K562 (cell line): Measurements from ENCODE around the gene RER1. TPM values are rescaled to one million over a fixed set of nuclear protein-coding genes. Genes with fewer than 3 reads are reported as not detected.
A peak's percentile ranks its signal among the peaks of the same experiment; 100 is the strongest.

ENCODE experiments used
- ARID1B ChIP-seq: fragments of 450-650 bp; IDR thresholded peaks from 2 replicates; pipeline ENCODE4 v1.6.1; 2016; ENCODE audit warnings: antibody characterized with exemption, mild to moderate bottlenecking, inconsistent platforms
- ARID3A ChIP-seq: IDR thresholded peaks from 2 replicates; pipeline ENCODE4 v1.6.1; 2012; ENCODE audit warnings: low read depth, low read length, improper control_type of control experiment, borderline replicate concordance
- ATF2 ChIP-seq: sonication (generic); formaldehyde crosslinking; IDR thresholded peaks from 2 replicates; pipeline ENCODE4 v1.8.1; 2022; ENCODE audit warnings: missing genetic modification reagents
- BDP1 ChIP-seq: IDR thresholded peaks from 3 replicates; pipeline ENCODE4 v1.6.1; 2011; ENCODE audit not compliant: insufficient read length, insufficient read depth
- DIDO1 ChIP-seq: fragments of 450-650 bp; IDR thresholded peaks from 2 replicates; pipeline ENCODE4 v1.6.1; 2016; ENCODE audit warnings: low read depth, missing biosample characterization, missing genetic modification characterization
- DLX4 ChIP-seq: fragments of 250-450 bp; sonication (Bioruptor Pico); IDR thresholded peaks from 2 replicates; pipeline ENCODE4 v1.6.1; 2021; ENCODE audit warnings: mild to moderate bottlenecking
- FOXP1 ChIP-seq: sonication (generic); formaldehyde crosslinking; IDR thresholded peaks from 2 replicates; pipeline ENCODE4 v1.8.0; 2022; ENCODE audit warnings: mild to moderate bottlenecking, missing genetic modification reagents
- HES1 ChIP-seq: fragments of 450-650 bp; IDR thresholded peaks from 2 replicates; pipeline ENCODE4 v1.6.1; 2016; ENCODE audit warnings: low read depth, mild to moderate bottlenecking, moderate library complexity
- IRF2 ChIP-seq: sonication (generic); formaldehyde crosslinking; IDR thresholded peaks from 2 replicates; pipeline ENCODE4 v1.8.1; 2022; ENCODE audit warnings: mild to moderate bottlenecking, missing genetic modification reagents
- NFXL1 ChIP-seq: fragments of 450-650 bp; formaldehyde crosslinking; IDR thresholded peaks from 2 replicates; pipeline ENCODE4 v1.4.0; 2021; ENCODE audit warnings: mild to moderate bottlenecking
- NONO ChIP-seq, 2 experiments: fragments of 200-400 bp in 1 of 2; fragments of 450-650 bp in 1 of 2; formaldehyde crosslinking in 1 of 2; IDR thresholded peaks; 2 replicates each; pipeline ENCODE4 v1.6.1; 2017; ENCODE audit warnings: low read depth in 2 of 2, mild to moderate bottlenecking in 2 of 2, moderate library complexity in 2 of 2, low read length in 1 of 2
- PHF21A ChIP-seq: fragments of 450-650 bp; IDR thresholded peaks from 2 replicates; pipeline ENCODE4 v1.6.1; 2017; ENCODE audit warnings: low read depth, borderline replicate concordance
- RBM34 ChIP-seq: fragments of 200-400 bp; formaldehyde crosslinking; IDR thresholded peaks from 2 replicates; pipeline ENCODE4 v1.6.1; 2018; ENCODE audit warnings: low read length, borderline replicate concordance; ENCODE audit not compliant: insufficient read depth
- RFX5 ChIP-seq: IDR thresholded peaks from 2 replicates; pipeline ENCODE4 v1.6.1; 2011; ENCODE audit warnings: low read depth, mild to moderate bottlenecking, improper control_type of control experiment, low read length
- SNRNP70 ChIP-seq: fragments of 200-400 bp; formaldehyde crosslinking; optimal IDR thresholded peaks from 2 replicates; pipeline ENCODE3; 2017; ENCODE audit warnings: low read depth, low read length
- STAG1 ChIP-seq: sonication (generic); formaldehyde crosslinking; IDR thresholded peaks from 2 replicates; pipeline ENCODE4 v1.5.0; 2020; ENCODE audit warnings: missing genetic modification reagents, borderline replicate concordance
- TCFL5 ChIP-seq: fragments of 250-450 bp; sonication (Bioruptor Pico); conservative IDR thresholded peaks from 2 replicates; pipeline ENCODE4 v1.6.1; 2021; ENCODE audit warnings: mild to moderate bottlenecking, moderate library complexity, matching md5 sums
- TFE3 ChIP-seq: fragments of 450-650 bp; formaldehyde crosslinking; IDR thresholded peaks from 2 replicates; pipeline ENCODE4 v1.4.0; 2020; ENCODE audit warnings: mild to moderate bottlenecking, mixed read lengths
- THRB ChIP-seq: fragments of 450-650 bp; formaldehyde crosslinking; conservative IDR thresholded peaks from 2 replicates; pipeline ENCODE4 v1.4.0; 2022; ENCODE audit warnings: mild to moderate bottlenecking, missing genetic modification characterization
- ZBED1 ChIP-seq: IDR thresholded peaks from 2 replicates; pipeline ENCODE4 v1.6.1; 2014
- ZC3H8 ChIP-seq: fragments of 450-650 bp; IDR thresholded peaks from 2 replicates; pipeline ENCODE4 v1.6.1; 2017
- polyA plus RNA-seq, 8 experiments: library from polyadenylated mRNA; depleted of rRNA in 4 of 8; stranded (reverse) in 5 of 8; unstranded in 3 of 8; fragments of >200 nt; fragmentation: Nextera tagmentation in 2 of 8; fragmentation: Illumina TruSeq in 1 of 8; extraction: Ambion mirVana in 2 of 8; extraction: Trizol in 1 of 8; gene quantifications; 2 replicates each; pipeline versions ENCODE4 v1.2.1 to v1.2.3, GENCODE V29; 2011 to 2014; ENCODE audit warnings: inconsistent platforms in 1 of 8, missing spikeins in 1 of 8
- total RNA-seq, 7 experiments: library from RNA; depleted of rRNA in 6 of 7; stranded (reverse); fragments of >200 nt in 6 of 7; fragmentation: Illumina TruSeq in 2 of 7; extraction: Trizol in 2 of 7; gene quantifications; 2 replicates each; pipeline versions ENCODE4 v1.2.1 to v1.2.3, GENCODE V29; 2011 to 2021; ENCODE audit warnings: low replicate concordance in 1 of 7

Gene RER1
- total and polyA plus RNA-seq, 9 of the 15 experiments (the other 6 are each of a cell fraction or from before 2014, with no cell fraction given) = 19.6 to 354 (median 183) TPM

GRCh38 chr1:2391041-2391930 lies at the start of gene RER1, which contains the start of gene MORN1 (continued):
- TF ChIP-seq RFX5 = no peak
- no peak for TF ChIP-seq ZC3H8
- no peak for TF ChIP-seq DLX4 (CRISPR knock-in tag)
- TF ChIP-seq RBM34 = peak; percentile 99; the same call in 1 of the 2 replicates
- no peak for TF ChIP-seq TCFL5 (CRISPR knock-in tag)
- peak; percentile 67; the same call in 1 of the 2 replicates for TF ChIP-seq DIDO1 (tag)
- TF ChIP-seq TFE3 (CRISPR knock-in tag) = no peak
- TF ChIP-seq ARID3A = no peak
- no peak for TF ChIP-seq NFXL1 (CRISPR knock-in tag)
- TF ChIP-seq BDP1 = no peak
- no peak for TF ChIP-seq HES1
- TF ChIP-seq FOXP1 = 0 out of 2 replicates have a peak, but pooled peaks have one; percentile 58
- TF ChIP-seq NONO (IDR thresholded peaks at IDR 0.05; ENCODE audit: low read depth in 2 of 2, low read length in 1 of 2) = peak in 1 of 2 experiments; percentile 93; a peak in 1 of 4 replicates
- no peak for TF ChIP-seq PHF21A
- TF ChIP-seq STAG1 = no peak
- no peak for TF ChIP-seq SNRNP70
- TF ChIP-seq ATF2 (CRISPR knock-in tag) = no peak
- no peak for TF ChIP-seq THRB (CRISPR knock-in tag)
- 0 out of 2 replicates have a peak, but pooled peaks have one; percentile 66 for TF ChIP-seq ZBED1
- TF ChIP-seq IRF2 = no peak
- TF ChIP-seq ARID1B = no peak
